Measurements from ENCODE around the gene COL6A2.

COL6A2 gene

GRCh38 chr21:46121286-46122221 is 23.6 kb downstream of the COL6A2 start:
- no peak for TF ChIP-seq CREB1 (IDR thresholded peaks at IDR 0.05; ENCODE audit: low read depth)
- TF ChIP-seq NFIC (IDR thresholded peaks at IDR 0.05), result no peak
- TF ChIP-seq TCF12 (IDR thresholded peaks at IDR 0.05; ENCODE audit: low read depth), result no peak
- no peak for TF ChIP-seq EGR1 (IDR thresholded peaks at IDR 0.05)
- no peak for TF ChIP-seq ZBTB7A (IDR thresholded peaks at IDR 0.05; ENCODE audit: low read depth)
- TF ChIP-seq USF1 (IDR thresholded peaks at IDR 0.05), result no peak
- no peak for TF ChIP-seq EP300 (IDR thresholded peaks at IDR 0.05; ENCODE audit: borderline replicate concordance)
- TF ChIP-seq TAF1 (IDR thresholded peaks at IDR 0.05; ENCODE audit: low read depth), result no peak
- TF ChIP-seq MAX (IDR thresholded peaks at IDR 0.05), result no peak
- TF ChIP-seq RAD21 (IDR thresholded peaks at IDR 0.05; ENCODE audit: low read depth), result no peak
- TF ChIP-seq FOXM1 (IDR thresholded peaks at IDR 0.05; ENCODE audit: borderline replicate concordance, low read depth), result no peak
- no peak for TF ChIP-seq REST (IDR thresholded peaks at IDR 0.05; ENCODE audit: low read depth)
- TF ChIP-seq YY1 (IDR thresholded peaks at IDR 0.05; ENCODE audit: low read depth), result no peak
- no peak for TF ChIP-seq CEBPB (IDR thresholded peaks at IDR 0.05)
- TF ChIP-seq TEAD4 (IDR thresholded peaks at IDR 0.05), result no peak

GRCh38 chr21:46122237-46122671 is 24.3 kb downstream of the COL6A2 start:
- no peak for TF ChIP-seq YY1 (IDR thresholded peaks at IDR 0.05; ENCODE audit: low read depth)
- TF ChIP-seq CREB1 (IDR thresholded peaks at IDR 0.05; ENCODE audit: low read depth), result no peak
- no peak for TF ChIP-seq CEBPB (IDR thresholded peaks at IDR 0.05)
- no peak for TF ChIP-seq EP300 (IDR thresholded peaks at IDR 0.05; ENCODE audit: borderline replicate concordance)
- no peak for TF ChIP-seq TCF12 (IDR thresholded peaks at IDR 0.05; ENCODE audit: low read depth)
- TF ChIP-seq RAD21 (IDR thresholded peaks at IDR 0.05; ENCODE audit: low read depth), result no peak
- no peak for TF ChIP-seq NFIC (IDR thresholded peaks at IDR 0.05)
- no peak for TF ChIP-seq ZBTB7A (IDR thresholded peaks at IDR 0.05; ENCODE audit: low read depth)
- no peak for TF ChIP-seq FOXM1 (IDR thresholded peaks at IDR 0.05; ENCODE audit: borderline replicate concordance, low read depth)
- TF ChIP-seq REST (IDR thresholded peaks at IDR 0.05; ENCODE audit: low read depth), result no peak
- TF ChIP-seq USF1 (IDR thresholded peaks at IDR 0.05), result no peak
- TF ChIP-seq MAX (IDR thresholded peaks at IDR 0.05), result no peak
- TF ChIP-seq TAF1 (IDR thresholded peaks at IDR 0.05; ENCODE audit: low read depth), result no peak
- TF ChIP-seq EGR1 (IDR thresholded peaks at IDR 0.05), result no peak
- no peak for TF ChIP-seq TEAD4 (IDR thresholded peaks at IDR 0.05)

GRCh38 chr21:46122758-46123683 is 25.1 kb downstream of the COL6A2 start:
- TF ChIP-seq REST (IDR thresholded peaks at IDR 0.05; ENCODE audit: low read depth) (no peak), TCF12 (IDR thresholded peaks at IDR 0.05; ENCODE audit: low read depth) (no peak), USF1 (IDR thresholded peaks at IDR 0.05) (no peak), CEBPB (IDR thresholded peaks at IDR 0.05) (no peak), RAD21 (IDR thresholded peaks at IDR 0.05; ENCODE audit: low read depth) (no peak), TAF1 (IDR thresholded peaks at IDR 0.05; ENCODE audit: low read depth) (no peak), ZBTB7A (IDR thresholded peaks at IDR 0.05; ENCODE audit: low read depth) (no peak), CREB1 (IDR thresholded peaks at IDR 0.05; ENCODE audit: low read depth) (no peak), MAX (IDR thresholded peaks at IDR 0.05) (no peak), YY1 (IDR thresholded peaks at IDR 0.05; ENCODE audit: low read depth) (no peak), NFIC (IDR thresholded peaks at IDR 0.05) (no peak), TEAD4 (IDR thresholded peaks at IDR 0.05) (no peak), FOXM1 (IDR thresholded peaks at IDR 0.05; ENCODE audit: borderline replicate concordance, low read depth) (no peak), EGR1 (IDR thresholded peaks at IDR 0.05) (no peak), EP300 (IDR thresholded peaks at IDR 0.05; ENCODE audit: borderline replicate concordance) (no peak)

Measured in Ishikawa (cell line).